GM12872 (cell line): ENCODE data around the gene GATAD2A.

Experiments
- TF ChIP-seq, protein P1 (sequence below): IDR thresholded peaks from 3 replicates; pipeline ENCODE4 v1.5.1; 2011; ENCODE audit warnings: low read depth, mild to moderate bottlenecking, low read length, moderate library complexity; ENCODE audit not compliant: insufficient read depth

The GATAD2A gene

DNA sequence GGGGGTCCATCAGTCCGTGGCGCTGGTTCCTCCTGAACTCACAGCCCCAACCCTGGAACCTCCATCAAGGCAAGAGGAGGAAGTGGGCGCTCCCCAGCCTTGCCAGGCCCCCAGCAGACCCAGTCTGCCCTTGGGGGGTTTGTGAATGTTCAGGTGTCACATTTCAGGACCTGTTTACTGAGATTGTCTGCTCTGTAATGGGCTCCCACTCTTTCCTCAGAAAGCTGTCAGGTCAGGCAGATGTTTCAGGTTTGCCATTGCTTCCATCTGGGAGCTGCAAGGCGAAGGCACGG, 80.5 kb downstream of the GATAD2A start:
- TF ChIP-seq, protein P1, sequence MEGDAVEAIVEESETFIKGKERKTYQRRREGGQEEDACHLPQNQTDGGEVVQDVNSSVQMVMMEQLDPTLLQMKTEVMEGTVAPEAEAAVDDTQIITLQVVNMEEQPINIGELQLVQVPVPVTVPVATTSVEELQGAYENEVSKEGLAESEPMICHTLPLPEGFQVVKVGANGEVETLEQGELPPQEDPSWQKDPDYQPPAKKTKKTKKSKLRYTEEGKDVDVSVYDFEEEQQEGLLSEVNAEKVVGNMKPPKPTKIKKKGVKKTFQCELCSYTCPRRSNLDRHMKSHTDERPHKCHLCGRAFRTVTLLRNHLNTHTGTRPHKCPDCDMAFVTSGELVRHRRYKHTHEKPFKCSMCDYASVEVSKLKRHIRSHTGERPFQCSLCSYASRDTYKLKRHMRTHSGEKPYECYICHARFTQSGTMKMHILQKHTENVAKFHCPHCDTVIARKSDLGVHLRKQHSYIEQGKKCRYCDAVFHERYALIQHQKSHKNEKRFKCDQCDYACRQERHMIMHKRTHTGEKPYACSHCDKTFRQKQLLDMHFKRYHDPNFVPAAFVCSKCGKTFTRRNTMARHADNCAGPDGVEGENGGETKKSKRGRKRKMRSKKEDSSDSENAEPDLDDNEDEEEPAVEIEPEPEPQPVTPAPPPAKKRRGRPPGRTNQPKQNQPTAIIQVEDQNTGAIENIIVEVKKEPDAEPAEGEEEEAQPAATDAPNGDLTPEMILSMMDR = no peak

DNA sequence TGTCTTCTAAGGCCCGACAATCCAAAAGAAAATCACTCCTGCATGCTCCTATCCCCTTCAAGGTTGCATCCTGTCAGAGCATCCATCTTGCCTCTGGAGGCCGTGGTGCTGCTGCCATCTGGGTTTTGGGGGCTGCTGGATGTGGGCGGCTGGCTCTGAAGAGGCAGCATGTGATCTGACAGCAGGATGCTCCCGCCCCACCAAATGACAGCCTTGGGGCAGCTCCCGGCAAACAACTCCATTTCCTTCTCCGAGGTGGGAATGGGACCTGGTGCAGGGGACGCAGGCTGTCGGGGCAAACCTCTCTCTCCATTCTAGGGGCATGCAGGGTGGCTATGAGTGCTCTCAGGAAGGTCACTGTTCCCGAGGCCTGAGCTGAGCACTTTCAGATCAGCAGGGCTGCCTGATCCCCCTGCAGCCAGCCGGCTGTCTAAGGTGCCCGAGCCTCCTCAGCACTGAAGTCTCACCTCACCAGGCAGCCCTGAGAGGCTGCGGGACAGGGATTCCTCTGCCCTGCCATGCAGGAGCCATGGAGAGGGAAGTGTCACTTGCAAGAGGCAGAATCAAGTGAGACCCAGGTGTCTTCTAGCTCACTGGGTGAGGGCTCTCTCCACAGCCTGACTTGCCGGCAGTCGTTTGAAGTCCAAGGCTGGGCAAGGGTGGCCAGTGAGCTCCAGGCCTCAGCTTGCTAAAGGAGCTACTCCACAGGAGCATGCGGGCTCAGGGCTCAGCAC, 81.0 kb downstream of the GATAD2A start:
- TF ChIP-seq, protein P1 = no peak

DNA sequence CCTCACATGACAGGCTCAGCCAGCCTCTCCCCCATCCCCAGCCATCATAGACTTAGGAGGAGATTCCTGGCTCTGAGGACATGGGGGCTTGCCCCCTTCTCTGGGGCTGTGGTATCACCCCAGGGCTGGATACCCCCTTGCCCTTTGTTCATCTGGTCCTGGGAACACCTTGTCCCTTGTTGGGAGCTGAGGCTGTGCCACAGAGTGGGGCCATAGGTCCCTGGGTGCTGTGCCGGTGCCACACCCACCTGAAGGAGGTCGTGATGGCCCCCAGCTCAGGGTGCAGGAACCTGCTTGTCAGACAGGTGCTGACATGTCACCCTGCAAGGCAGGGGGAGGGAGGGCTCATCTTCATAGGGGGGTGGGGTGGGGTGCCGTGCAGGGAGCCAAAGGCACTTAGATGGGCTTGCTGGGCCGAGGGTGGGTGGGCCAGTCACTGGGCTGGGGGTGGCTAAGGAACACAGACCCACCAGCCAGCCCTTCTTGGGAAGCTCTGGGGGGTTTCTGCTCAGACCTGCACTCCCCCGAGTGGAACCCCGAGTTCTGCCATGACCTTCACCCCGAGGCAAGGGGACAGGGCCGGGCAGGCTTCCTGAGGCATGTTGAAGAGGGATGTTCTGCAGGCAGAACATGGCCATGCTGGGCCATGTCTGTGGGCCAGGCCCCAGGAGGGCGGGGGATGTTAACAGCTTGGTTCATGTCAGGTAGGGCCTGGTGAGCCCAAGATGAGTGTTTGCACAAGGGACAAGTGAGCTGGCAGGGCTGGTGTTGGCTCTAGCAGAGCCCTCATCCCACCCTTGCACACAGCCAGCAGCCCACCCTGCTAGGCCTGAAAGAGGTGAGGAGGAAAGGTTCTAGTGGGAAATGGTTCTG, 81.8 kb downstream of the GATAD2A start:
- TF ChIP-seq, protein P1 = no peak

DNA sequence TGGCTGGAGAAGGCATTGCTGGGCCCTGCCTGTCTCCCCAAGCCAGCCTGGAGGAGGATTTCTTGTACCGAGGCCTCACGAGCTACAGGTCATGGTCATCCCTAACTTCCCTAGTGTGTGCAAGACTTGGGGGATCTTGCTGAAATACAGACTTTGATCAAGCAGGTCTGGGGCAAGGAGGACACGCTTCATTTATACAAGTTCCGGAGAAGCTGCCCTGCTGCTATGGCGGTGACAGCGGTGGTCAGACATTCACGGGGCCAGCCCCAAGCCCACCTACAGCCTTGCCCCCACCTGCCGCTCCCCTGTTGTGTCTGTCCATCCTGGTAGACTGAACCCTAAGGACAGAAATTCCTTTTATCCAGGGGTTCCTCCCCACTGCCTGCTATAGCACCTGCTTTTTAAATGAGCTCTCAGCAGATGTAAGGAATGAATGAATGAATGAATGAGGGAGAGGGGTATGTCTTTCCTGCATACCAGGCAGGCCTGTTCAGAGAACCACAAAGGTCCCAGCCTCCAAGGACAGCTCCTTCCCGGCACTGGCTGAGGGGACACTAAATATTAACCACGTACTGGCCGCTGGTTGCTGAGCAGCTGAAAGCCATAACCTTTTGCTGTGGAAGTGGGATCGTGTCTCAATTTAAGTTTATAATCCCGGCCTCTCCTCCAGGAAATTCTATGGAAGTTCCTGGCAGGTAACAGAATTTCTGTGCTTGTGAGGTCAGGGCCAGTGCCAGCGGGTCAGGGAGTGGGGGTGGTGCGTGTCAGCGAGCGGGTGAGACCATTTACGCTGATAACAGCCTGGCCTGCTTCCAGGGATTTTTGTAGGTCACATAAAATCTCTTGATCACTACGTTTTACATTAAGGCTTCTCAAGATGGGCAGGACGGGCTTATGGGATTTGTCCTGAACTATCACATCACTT, 82.7 kb downstream of the GATAD2A start:
- TF ChIP-seq, protein P1 = no peak

DNA sequence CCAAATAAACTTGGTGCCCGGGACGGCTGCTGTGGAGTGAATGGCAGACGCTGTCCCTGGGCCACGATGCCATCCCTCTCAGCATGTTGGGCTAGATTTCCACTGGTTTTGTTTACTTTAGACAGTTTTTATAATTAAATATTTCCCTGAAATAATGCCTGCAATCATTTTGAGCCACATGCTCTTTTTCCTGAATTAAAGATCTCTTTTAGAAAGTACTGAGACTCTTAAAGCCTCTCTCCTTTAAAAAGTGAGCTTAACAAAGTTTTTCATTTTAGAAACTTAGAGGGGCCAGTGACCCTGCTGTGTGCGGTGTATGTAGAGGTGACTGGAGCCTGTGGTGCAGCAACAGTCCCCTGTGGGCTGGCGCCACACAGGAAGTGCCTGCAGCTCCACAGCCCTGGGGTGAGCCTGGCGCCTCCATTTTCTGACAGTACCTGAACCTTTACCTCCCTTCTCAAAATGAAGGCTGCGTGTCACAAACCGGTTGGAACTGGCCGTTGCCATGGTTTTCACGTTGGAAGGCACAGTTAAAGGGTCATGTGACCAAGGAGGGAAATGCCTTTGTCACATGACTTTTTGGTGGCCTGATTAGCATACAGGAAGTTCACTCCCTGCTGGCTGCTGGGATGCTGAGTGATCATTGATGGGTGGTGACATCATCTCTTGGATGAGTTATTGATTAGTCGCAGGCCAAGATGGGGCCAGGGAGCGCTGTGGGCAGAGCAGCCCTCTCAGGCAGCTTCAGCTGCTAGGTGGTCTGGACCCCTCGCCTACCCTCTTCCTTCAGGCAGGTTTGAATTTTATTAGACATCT, 83.6 kb downstream of the GATAD2A start:
- TF ChIP-seq, protein P1 = no peak

DNA sequence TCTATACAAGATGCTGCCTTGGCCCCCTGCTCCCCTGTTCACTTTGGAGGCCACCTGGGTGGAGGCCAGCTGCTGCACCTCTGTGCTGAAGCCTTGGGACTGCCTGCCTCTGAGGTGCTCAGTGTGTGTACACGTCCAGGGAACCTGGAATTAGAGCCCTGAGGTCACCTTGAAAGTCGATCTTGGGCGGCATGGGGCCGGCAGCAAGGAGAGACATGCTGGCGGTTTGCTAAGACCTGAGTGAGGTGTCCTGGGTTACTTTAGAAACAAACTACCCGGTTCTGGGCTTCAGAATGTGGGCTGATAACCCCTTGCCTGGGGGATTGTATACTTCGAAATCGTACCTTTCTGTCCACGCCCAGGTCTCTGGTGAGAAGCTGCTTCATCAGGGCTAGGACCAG, 84.3 kb downstream of the GATAD2A start:
- TF ChIP-seq, protein P1 = no peak
